Colonic mucosa (tissue), 4 donors: ENCODE measurements around the gene TICAM2. TPM values are rescaled to one million over a fixed set of nuclear protein-coding genes. Genes with fewer than 3 reads are reported as not detected.

Experiments
- DNase-seq: peaks from one replicate; pipeline ENCODE4 v3.0.0-alpha.2; 2020
- H3K27ac ChIP-seq: fragments of 200-600 bp; one replicate; pipeline ENCODE4 v1.8.0; 2021
- H3K27me3 ChIP-seq: fragments of 200-600 bp; one replicate; pipeline ENCODE4 v1.8.0; 2021
- H3K36me3 ChIP-seq: fragments of 200-600 bp; one replicate; pipeline ENCODE4 v1.8.0; 2021
- H3K4me1 ChIP-seq: fragments of 200-600 bp; one replicate; pipeline ENCODE4 v1.8.0; 2021; ENCODE audit warnings: mild to moderate bottlenecking
- H3K4me3 ChIP-seq: fragments of 200-600 bp; one replicate; pipeline ENCODE4 v1.8.0; 2021
- H3K9ac ChIP-seq, 2 donors: one replicate each; pipeline ENCODE4 v1.7.0; 2013; ENCODE audit warnings: control low read depth in 2 of 2, low read depth in 2 of 2, low read length in 2 of 2
- H3K9me3 ChIP-seq: fragments of 200-600 bp; one replicate; pipeline ENCODE4 v1.8.0; 2021
- CTCF ChIP-seq: fragments of 200-600 bp; IDR thresholded peaks from one replicate; pipeline ENCODE4 v1.8.0; 2022; ENCODE audit warnings: antibody characterized with exemption, mild to moderate bottlenecking
- intact Hi-C: fragments of 100-400 bp; cut with DNase I; formaldehyde crosslinking; loops from one replicate; pipeline ENCODE4 v1.14.1; 2022
- total RNA-seq, 2 donors: library from RNA; stranded (reverse); fragmentation: NEBNext Ultra II Directional in 1 of 2; extraction: Animal tissue kit (Norgen Biotek cat#: 25700) in 1 of 2; gene quantifications; one replicate each; pipeline ENCODE4 v1.2.1, GENCODE V29; 2021
- donor health status: healthy.
- donor health status: DM: no; HTN: no; CAD: no.
- donor health status: DM: no; HTN: no; CAD: no.

The TICAM2 gene
- total RNA-seq, 2 donors from 2014 or later: 1.2 to 2.4 TPM

GRCh38 chr5:115573133-115573532 lies 29.1 kb downstream of the TICAM2 start:
- no peak overlapping the region for H3K27ac ChIP-seq
- no peak for DNase-seq
- intact Hi-C loops: loop anchor here (5.0 kb wide), 1 partner anchor 201 kb away; no protein-coding TSS in a partner anchor
- H3K4me3 ChIP-seq: no peak overlapping the region
- no peak overlapping the region for H3K9ac ChIP-seq
- no peaks in the 10 kb centered on the region for H3K4me1 ChIP-seq
- no peaks in the 10 kb centered on the region for H3K36me3 ChIP-seq
- no peaks in the 10 kb centered on the region for H3K27me3 ChIP-seq
- TF ChIP-seq CTCF: no peak
- no peaks in the 10 kb centered on the region for H3K9me3 ChIP-seq

- intact Hi-C loops: loop anchor here (5.0 kb wide), 1 partner anchor 199 kb away; no protein-coding TSS in a partner anchor
- H3K27ac ChIP-seq: no peak overlapping the region
- H3K4me1 ChIP-seq: no peaks in the 10 kb centered on the region
- no peaks in the 10 kb centered on the region for H3K36me3 ChIP-seq
- TF ChIP-seq CTCF: no peak
- H3K27me3 ChIP-seq: no peaks in the 10 kb centered on the region
- no peak overlapping the region for H3K4me3 ChIP-seq
- no peak for DNase-seq
- no peak overlapping the region for H3K9ac ChIP-seq
- H3K9me3 ChIP-seq: no peaks in the 10 kb centered on the region
These were observed 30.8 kb downstream of the TICAM2 start for GRCh38 chr5:115571441-115571878.

GRCh38 chr5:115568668-115569067 lies 33.6 kb downstream of the TICAM2 start:
- H3K9ac ChIP-seq: no peak overlapping the region
- H3K36me3 ChIP-seq: no peaks in the 10 kb centered on the region
- H3K9me3 ChIP-seq: no peaks in the 10 kb centered on the region
- no peak for DNase-seq
- intact Hi-C loops: no loop called here
- no peaks in the 10 kb centered on the region for H3K27me3 ChIP-seq
- H3K4me1 ChIP-seq: no peaks in the 10 kb centered on the region
- no peak overlapping the region for H3K27ac ChIP-seq
- no peak for TF ChIP-seq CTCF
- no peak overlapping the region for H3K4me3 ChIP-seq

GRCh38 chr5:115565233-115565632 lies 37.0 kb downstream of the TICAM2 start:
- Histone ChIP-seq H3K27ac (no peak overlapping the region), H3K4me1 (no peaks in the 10 kb centered on the region), H3K27me3 (no peaks in the 10 kb centered on the region), H3K9ac (no peak overlapping the region), H3K4me3 (no peak overlapping the region), H3K9me3 (no peaks in the 10 kb centered on the region), H3K36me3 (no peaks in the 10 kb centered on the region)
- intact Hi-C loops: no loop called here
- no peak for DNase-seq
- no peak for TF ChIP-seq CTCF

- intact Hi-C loops: no loop called here
- TF ChIP-seq CTCF: no peak
- no peaks in the 10 kb centered on the region for H3K27me3 ChIP-seq
- H3K36me3 ChIP-seq: no peaks in the 10 kb centered on the region
- DNase-seq: no peak
- no peaks in the 10 kb centered on the region for H3K9me3 ChIP-seq
- H3K9ac ChIP-seq: no peak overlapping the region
- H3K27ac ChIP-seq: no peak overlapping the region
- H3K4me3 ChIP-seq: no peak overlapping the region
- H3K4me1 ChIP-seq: no peaks in the 10 kb centered on the region
These were observed 41.1 kb downstream of the TICAM2 start for GRCh38 chr5:115561176-115561575.
